Globus pallidus (tissue), 1 donor: ENCODE results near the gene GIPC2.
"Not testable (repeated sequence)": the region's sequence is repeated elsewhere in the genome, so short reads cannot be mapped to it uniquely, and the experiment has no call there.

Experiments
- DNase-seq: peaks from one replicate; pipeline ENCODE4 v3.0.0-alpha.2; 2015; ENCODE audit warnings: low spot score

Gene GIPC2

DNA sequence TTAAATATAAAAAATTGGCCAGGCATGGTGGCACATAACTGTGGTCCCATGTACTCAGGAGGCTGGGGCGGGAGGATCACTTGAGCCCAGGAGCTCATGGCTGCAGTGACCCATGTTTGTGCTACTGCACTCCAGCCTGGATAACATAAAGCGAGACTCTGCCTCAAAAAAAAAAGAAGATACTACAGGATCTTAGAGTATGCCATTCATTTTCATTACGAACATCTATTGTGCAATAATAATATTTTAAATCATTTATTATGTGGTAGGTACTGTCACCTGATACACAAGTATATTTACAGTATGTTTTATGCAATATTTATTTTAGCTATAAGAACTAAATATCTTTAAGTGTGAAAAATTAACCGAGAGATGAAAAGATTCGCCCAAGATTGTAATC lies 9.3 kb upstream of the GIPC2 start:
- no peak for DNase-seq

GRCh38 chr1:78038071-78038470 lies 7.7 kb upstream of the GIPC2 start:
- no peak for DNase-seq

DNA sequence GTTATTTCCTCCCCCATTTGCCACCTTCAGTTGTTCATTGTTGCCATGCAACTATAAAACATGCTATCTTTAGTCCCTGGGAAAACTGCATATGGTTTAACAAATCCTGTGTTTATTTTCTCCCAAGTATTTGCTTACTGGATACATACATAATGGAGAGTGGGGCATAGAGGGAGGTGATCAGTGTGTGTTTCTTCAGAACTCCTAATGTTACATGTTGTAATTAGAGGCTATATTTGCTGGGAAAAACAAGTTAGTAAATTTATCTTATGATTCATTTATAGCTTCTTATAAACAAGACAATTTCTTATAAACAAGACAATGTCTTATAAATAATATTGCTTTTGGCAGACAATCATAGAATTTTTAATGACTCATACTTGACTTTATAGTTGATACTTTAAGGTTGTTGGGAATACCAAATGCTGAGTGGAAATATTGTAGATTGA lies 7.3 kb upstream of the GIPC2 start:
- DNase-seq, result no peak

DNA sequence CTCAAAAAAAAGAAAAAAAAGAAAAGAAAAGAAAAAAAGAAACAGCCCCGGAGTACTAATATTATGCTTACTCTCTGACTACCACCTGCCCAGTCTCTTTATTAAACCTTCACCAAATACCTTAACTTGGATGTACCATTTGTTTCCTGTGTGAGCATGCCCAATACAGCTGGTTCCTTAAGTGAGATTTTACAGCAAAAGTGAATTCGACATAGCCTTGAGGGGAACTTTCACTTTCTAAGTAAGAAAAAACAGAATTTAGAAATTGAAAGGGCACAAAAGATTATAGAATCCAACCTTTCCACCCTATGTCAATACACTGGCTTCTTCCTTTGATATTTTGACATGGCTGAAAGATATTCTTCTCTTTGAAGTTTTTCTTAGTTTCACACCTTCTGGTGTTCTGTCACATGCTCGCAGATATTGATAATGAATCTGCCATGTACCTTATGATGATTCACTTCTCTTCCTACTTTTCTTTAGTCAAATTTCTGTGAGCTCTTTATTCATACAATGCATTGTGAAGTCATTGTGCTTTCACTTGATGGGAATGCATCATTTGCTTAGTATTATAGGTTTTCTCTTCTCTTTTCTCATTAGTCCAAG lies 5.2 kb upstream of the GIPC2 start:
- DNase-seq, result no peak

GRCh38 chr1:78043436-78043835 lies 2.3 kb upstream of the GIPC2 start:
- DNase-seq, result no peak

DNA sequence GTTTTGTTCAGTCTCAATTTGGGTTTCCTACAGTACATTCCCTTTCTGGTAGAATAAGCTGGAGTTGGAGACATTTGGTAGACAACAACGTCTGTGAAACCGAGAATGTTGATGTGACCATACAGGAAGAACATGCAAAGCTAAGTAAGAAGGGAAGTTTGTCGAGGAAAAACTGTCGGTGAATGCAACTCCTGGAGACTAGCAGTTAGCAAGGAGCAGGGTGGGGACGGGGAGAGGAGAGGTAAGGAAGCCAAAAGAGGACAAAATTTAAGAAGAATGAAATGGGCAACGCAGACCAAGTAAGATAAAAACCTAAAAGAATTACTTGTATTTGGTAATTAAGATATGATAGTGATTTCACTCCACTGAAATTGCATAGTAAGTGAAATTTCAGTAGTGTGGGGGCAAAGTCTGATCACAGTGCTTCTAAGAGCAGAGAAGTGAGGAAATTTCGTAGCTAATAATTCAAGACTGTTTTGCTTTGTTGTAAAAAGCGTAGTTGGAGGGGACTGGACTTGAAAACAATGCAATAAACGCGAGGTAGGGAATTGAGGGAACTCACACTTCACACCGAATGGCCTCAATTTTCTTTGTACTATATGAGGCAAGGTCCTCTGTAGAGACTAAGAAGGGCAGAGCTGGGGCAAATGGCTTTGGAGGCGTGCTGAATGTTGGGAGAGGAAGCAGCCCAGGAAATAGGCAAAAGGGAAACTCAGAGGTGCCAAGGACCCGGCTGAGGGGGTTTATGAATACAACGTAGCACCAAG lies 787 bp upstream of the GIPC2 start:
- no peak for DNase-seq

GRCh38 chr1:78045563-78045925 lies 222 bp upstream of the GIPC2 start:
- DNase-seq, result no peak

GRCh38 chr1:78047106-78047505 lies 1.3 kb downstream of the GIPC2 start:
- no peak for DNase-seq

- DNase-seq, result no peak
Measured at GRCh38 chr1:78047631-78048030, 1.9 kb downstream of the GIPC2 start.

GRCh38 chr1:78048446-78048845 lies 2.7 kb downstream of the GIPC2 start:
- DNase-seq, result no peak

DNA sequence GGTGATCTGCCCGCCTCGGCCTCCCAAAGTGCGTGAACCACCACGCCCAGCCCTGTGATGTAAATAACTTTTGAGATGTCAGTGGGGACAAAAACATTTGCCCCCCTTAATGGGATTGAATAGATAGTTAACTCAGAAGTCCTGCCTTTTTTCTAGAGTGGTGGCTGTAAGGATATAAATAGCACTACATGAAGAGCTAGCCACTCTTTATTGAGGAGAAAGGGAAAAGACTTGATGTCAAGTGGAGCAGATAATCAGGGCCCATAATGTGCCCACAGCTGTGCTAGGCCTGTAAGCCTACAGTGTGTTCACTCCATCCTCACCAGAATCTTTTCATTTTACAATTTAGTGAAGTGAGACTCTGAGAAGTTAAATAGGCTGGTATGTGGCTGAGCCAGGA lies 3.6 kb downstream of the GIPC2 start:
- DNase-seq, result no peak

DNA sequence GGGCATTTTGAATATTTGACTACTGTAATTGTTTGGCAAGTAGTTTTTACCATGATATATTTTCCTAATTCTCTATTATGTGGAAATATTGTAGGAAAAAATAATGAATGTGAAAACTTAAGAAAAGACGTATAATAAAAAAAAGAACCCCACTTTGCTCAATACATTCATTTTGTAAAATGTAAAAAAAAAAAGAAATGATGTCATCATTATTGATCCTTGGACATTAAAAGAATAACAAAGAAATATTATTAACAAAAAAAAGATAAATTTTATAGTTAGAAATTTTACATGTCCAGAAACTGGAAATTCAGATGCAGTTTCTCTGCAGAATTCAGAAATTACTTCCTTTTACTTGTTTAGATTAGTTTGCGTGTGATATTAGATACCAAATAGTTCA lies 5.2 kb downstream of the GIPC2 start:
- DNase-seq, result no peak

DNA sequence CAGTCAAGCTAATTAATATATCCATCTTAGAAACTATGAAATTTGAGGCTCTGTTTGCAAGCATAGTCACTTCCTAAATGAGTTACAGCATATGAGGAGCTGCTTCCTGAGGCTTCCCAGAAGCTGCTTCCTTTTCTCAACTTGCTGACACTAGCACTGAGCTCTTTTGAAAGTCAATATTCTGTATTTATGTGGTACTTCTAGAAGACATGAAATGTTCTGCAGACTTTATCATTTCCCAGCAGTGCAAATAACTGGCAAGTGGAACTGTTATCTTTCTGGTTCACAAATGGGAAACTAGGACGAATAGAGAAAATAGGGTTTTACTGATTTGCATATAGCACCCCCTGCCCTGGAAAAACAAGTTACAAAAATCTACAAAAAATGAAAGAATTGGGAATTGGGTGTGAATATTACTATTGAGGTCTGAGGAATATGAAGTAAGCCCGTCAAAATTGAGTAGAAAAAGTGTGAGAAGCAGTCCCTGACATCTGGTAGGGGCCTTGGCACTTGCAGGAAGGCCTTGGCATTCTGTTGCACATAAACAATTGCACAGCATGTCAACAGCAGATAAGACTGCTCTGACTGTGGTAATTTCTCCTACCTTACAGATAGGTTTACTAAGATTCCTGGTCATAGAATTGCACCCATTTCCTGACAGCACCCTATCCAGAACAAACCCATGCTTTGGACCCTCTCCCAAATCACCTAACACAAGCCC lies 7.1 kb downstream of the GIPC2 start:
- DNase-seq, result no peak

- DNase-seq, result no peak
Measured at GRCh38 chr1:78053498-78053897, 7.7 kb downstream of the GIPC2 start.

- no peak for DNase-seq
Measured at GRCh38 chr1:78054559-78054958, 8.8 kb downstream of the GIPC2 start.

DNA sequence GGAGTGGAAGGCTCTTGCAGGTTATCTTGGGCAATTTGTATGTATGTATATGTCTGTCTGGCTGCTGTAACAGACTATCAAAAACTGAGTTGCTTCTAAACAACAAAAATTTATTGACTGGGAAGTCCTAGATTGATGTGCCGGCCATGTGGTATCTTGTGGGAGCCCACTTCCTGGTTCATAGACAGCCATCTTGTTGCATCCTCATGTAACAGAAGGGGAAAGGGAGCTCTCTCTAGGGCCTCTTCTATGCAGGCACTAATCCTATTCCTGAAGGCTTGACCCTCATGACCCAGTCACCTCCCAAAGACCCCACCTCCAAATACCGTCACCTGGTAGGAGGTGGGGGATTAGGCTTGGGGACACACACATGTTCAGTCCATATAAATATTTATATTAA lies 9.2 kb downstream of the GIPC2 start:
- DNase-seq, result no peak

GRCh38 chr1:78055565-78056132 lies 9.9 kb downstream of the GIPC2 start:
- no peak for DNase-seq

GRCh38 chr1:78058670-78059069 lies 12.9 kb downstream of the GIPC2 start:
- no peak for DNase-seq

GRCh38 chr1:78060857-78061563 lies 15.2 kb downstream of the GIPC2 start:
- DNase-seq, result no peak

DNA sequence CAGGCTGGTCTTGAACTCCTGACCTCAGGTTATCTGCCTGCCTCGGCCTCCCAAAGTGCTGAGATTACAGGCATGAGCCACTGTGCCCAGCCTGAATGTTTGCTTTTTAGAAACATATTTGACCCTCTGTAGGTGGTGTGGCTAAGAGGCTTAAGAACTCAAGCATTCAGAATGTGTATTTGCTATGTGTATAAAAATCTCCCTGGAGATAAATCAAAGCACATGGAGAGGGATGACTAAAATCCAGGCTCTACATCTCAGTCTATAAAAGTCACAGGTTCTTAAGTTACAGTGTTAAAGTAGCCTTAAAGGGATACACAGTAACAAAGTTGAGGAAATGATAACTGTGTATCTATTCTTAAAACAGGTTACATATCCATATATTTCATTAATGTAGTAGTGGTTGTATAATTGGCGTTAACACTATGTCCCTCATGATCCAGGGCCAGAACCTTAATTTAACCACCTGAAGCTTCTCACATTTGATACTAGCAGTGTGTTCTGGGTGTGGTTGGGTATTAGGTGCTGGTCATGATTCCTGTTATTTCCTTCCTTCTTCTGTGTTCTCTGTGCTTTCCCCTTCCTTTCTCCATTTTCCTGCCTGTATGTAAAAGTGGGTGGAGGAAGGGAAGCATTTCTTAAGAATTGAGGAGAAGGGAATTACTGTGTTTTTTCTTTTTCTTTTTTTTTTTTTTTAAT lies 16.2 kb downstream of the GIPC2 start:
- DNase-seq, result no peak

GRCh38 chr1:78064886-78065285 lies 19.1 kb downstream of the GIPC2 start:
- not testable (repeated sequence) for DNase-seq
